Panc1 (cell line): ENCODE results near the gene PRRT1. TPM values are rescaled to one million over a fixed set of nuclear protein-coding genes. Genes with fewer than 3 reads are reported as not detected.

ENCODE experiments used
- ATAC-seq: fragments of 200-7000 bp; cut with Tn5 transposase; 2 replicates; pipeline ENCODE4 v1.9.1; 2020; ENCODE audit warnings: mild to moderate bottlenecking, moderate library complexity
- BruUV-seq: library from RNA; stranded (reverse); fragments of 400-500 nt; replicated peaks from 2 replicates; lab custom pipeline; 2021; lab: Mats Ljungman, UMichigan
- CTCF ChIA-PET: fragments of 300-600 bp; sonication (Branson Sonifier 250); formaldehyde crosslinking; loops from one replicate; lab custom pipeline; 2022; ENCODE audit warnings: antibody characterized with exemption; lab: Charles Lee
- POLR2A ChIA-PET: fragments of 300-600 bp; sonication (Branson Sonifier 250); formaldehyde crosslinking; loops from one replicate; lab custom pipeline; 2022; ENCODE audit warnings: antibody characterized with exemption; lab: Charles Lee
- DNase-seq: peaks from one replicate; pipeline ENCODE4 v3.0.0-alpha.2; 2010; ENCODE audit warnings: low read depth, low spot score
- H3K27ac ChIP-seq: 2 replicates; pipeline ENCODE4 v1.5.1; 2011; ENCODE audit warnings: mild to moderate bottlenecking, low read length, inconsistent platforms
- H3K27me3 ChIP-seq: fragments of 200-500 bp; sonication (Bioruptor generic); 2 replicates; pipeline ENCODE4 v1.6.0; 2014; ENCODE audit warnings: low read length, inconsistent platforms; ENCODE audit not compliant: control insufficient read depth, insufficient read depth
- H3K36me3 ChIP-seq: fragments of 200-500 bp; sonication (Bioruptor generic); 2 replicates; pipeline ENCODE4 v1.5.1; 2014; ENCODE audit warnings: inconsistent platforms, mild to moderate bottlenecking, low read length, moderate library complexity; ENCODE audit not compliant: control insufficient read depth, insufficient read depth
- H3K4me1 ChIP-seq: 2 replicates; pipeline ENCODE4 v1.5.1; 2011; ENCODE audit warnings: inconsistent platforms, mild to moderate bottlenecking, low read length, moderate library complexity; ENCODE audit not compliant: control insufficient read depth, insufficient read depth
- H3K4me3 ChIP-seq, 2 experiments: 2 replicates each; pipeline ENCODE4 v1.5.1; 2011 to 2012; ENCODE audit warnings: low read depth in 2 of 2, low read length in 2 of 2, mild to moderate bottlenecking in 2 of 2, inconsistent platforms in 1 of 2, moderate library complexity in 1 of 2
- H3K9me3 ChIP-seq: fragments of 200-500 bp; sonication (Bioruptor generic); 2 replicates; pipeline ENCODE4 v1.5.1; 2014; ENCODE audit warnings: low read depth, mild to moderate bottlenecking, inconsistent platforms, low read length, moderate library complexity; ENCODE audit not compliant: control insufficient read depth, insufficient read depth
- POLR2AphosphoS5 ChIP-seq: IDR thresholded peaks from 2 replicates; pipeline ENCODE4 v1.6.1; 2012; ENCODE audit warnings: mild to moderate bottlenecking, low read depth, low read length, moderate library complexity
- SIN3A ChIP-seq: IDR thresholded peaks from 2 replicates; pipeline ENCODE4 v1.6.1; 2012; ENCODE audit warnings: low read depth, mild to moderate bottlenecking, low read length, moderate library complexity, borderline replicate concordance; ENCODE audit not compliant: insufficient read depth
- TCF7L2 ChIP-seq: IDR thresholded peaks from 2 replicates; pipeline ENCODE4 v1.6.1; 2011; ENCODE audit warnings: mild to moderate bottlenecking, low read depth, low read length, inconsistent platforms
- in situ Hi-C: cut with HindIII; loops from 2 replicates; pipeline ENCODE4 v1.10.0; 2016; ENCODE audit warnings: low sequenced_read_pairs, low pct_unique_long_range_greater_than_20kb
- intact Hi-C: fragments of 100-400 bp; cut with micrococcal nuclease; formaldehyde crosslinking; loops from one replicate; pipeline ENCODE4 v1.10.0; 2022; ENCODE audit not compliant: unreplicated experiment
- total RNA-seq: library from RNA; stranded (reverse); gene quantifications from one replicate; pipeline ENCODE4 v1.2.1, GENCODE V29; 2021; ENCODE audit not compliant: unreplicated experiment
- TF ChIP-seq, protein P1 (sequence below): fragments of 450-650 bp; IDR thresholded peaks from 2 replicates; pipeline ENCODE4 v1.5.1; 2017; ENCODE audit warnings: mild to moderate bottlenecking
- TF ChIP-seq, protein P2 (sequence below), 2 experiments: IDR thresholded peaks; 2 replicates each; pipeline ENCODE4 v1.6.1; 2011 to 2012; ENCODE audit warnings: low read depth in 2 of 2, control low read depth in 1 of 2, low read length in 1 of 2, mild to moderate bottlenecking in 1 of 2, moderate library complexity in 1 of 2; ENCODE audit not compliant: insufficient read depth in 1 of 2

PRRT1 gene
- total RNA-seq, 1 experiment from 2014 or later, result 1.3 TPM

DNA sequence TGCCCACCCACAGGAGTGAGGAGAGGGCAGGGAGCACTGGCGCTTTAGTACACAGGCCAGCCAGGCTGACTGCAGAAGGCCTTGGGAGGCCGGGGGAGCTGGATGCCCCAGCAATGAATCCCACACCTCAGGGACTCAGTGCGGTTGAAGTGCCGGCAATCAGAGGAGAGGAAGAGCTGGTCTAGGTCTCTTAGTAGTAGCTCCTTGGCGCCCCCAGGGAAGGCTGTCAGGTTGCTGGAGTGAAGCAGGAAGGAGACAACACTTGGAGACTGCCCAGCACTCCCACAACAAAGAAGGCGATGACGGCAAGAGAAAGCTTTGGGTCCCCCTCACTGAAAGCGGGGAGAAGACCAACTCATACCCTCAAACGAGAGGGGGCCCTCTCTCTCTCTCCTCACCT, 34.3 kb downstream of the PRRT1 start:
- Histone ChIP-seq H3K36me3 (peaks cover 2% of the 10 kb centered on the region; the same call in 1 of the 2 replicates), H3K27ac (no peak overlapping the region), H3K4me3 (no peak overlapping the region), H3K4me1 (peaks cover 3% of the 10 kb centered on the region; the same call in 1 of the 2 replicates), H3K9me3 (no peaks in the 10 kb centered on the region), H3K27me3 (no peaks in the 10 kb centered on the region)
- ChIA-PET POLR2A (no interaction called here), CTCF (no interaction called here)
- no TSS peak for BruUV-seq
- intact Hi-C loops (loop anchor here (10.0 kb wide), 1 partner anchor 77 kb away; the partner anchor contains the start of genes GPSM3 and PBX2), in situ Hi-C loops (no loop called here)
- DNase-seq (no peak), ATAC-seq (no peak)
- TF ChIP-seq POLR2AphosphoS5, result no peak
- no peak for TF ChIP-seq SIN3A
- TF ChIP-seq, protein P1, sequence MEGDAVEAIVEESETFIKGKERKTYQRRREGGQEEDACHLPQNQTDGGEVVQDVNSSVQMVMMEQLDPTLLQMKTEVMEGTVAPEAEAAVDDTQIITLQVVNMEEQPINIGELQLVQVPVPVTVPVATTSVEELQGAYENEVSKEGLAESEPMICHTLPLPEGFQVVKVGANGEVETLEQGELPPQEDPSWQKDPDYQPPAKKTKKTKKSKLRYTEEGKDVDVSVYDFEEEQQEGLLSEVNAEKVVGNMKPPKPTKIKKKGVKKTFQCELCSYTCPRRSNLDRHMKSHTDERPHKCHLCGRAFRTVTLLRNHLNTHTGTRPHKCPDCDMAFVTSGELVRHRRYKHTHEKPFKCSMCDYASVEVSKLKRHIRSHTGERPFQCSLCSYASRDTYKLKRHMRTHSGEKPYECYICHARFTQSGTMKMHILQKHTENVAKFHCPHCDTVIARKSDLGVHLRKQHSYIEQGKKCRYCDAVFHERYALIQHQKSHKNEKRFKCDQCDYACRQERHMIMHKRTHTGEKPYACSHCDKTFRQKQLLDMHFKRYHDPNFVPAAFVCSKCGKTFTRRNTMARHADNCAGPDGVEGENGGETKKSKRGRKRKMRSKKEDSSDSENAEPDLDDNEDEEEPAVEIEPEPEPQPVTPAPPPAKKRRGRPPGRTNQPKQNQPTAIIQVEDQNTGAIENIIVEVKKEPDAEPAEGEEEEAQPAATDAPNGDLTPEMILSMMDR, result no peak

DNA sequence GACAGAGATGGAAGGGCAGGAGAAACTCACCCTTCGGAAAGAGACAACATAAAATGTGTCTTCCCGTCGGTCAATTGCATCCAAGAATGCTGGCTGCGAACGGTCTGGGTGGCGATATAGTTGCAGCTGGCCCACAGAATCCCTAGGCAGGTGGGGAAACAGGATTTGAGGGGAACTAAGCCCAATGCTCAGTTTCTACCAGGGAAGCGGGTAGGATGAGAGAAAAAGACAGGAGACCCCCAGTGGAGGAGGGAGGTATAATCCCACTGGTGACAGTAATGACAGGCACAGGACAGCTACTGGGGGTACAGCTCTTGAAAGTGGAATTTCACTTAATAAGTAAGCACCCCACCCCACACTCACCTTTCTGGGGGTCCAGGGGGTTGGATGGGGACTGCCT, 35.1 kb downstream of the PRRT1 start:
- Histone ChIP-seq H3K4me3 (no peak overlapping the region), H3K36me3 (peaks cover 2% of the 10 kb centered on the region; the same call in 1 of the 2 replicates), H3K27ac (no peak overlapping the region), H3K9me3 (no peaks in the 10 kb centered on the region), H3K4me1 (peaks cover 3% of the 10 kb centered on the region; the same call in 1 of the 2 replicates), H3K27me3 (no peaks in the 10 kb centered on the region)
- BruUV-seq, result no TSS peak
- no peak for ATAC-seq
- intact Hi-C loops, result loop anchor here (10.0 kb wide), 1 partner anchor 78 kb away; the partner anchor contains the start of genes GPSM3 and PBX2
- CTCF ChIA-PET, result interaction anchor here (0.5 kb wide), 1 partner anchor 45 kb away, joined by 10 read pairs; no protein-coding TSS in a partner anchor
- TF ChIP-seq, protein P1, result peak; percentile 66; the same call in 1 of the 2 replicates
- TF ChIP-seq POLR2AphosphoS5, result no peak
- TF ChIP-seq SIN3A, result no peak
- in situ Hi-C loops, result no loop called here
- no peak for DNase-seq
- POLR2A ChIA-PET, result no interaction called here

DNA sequence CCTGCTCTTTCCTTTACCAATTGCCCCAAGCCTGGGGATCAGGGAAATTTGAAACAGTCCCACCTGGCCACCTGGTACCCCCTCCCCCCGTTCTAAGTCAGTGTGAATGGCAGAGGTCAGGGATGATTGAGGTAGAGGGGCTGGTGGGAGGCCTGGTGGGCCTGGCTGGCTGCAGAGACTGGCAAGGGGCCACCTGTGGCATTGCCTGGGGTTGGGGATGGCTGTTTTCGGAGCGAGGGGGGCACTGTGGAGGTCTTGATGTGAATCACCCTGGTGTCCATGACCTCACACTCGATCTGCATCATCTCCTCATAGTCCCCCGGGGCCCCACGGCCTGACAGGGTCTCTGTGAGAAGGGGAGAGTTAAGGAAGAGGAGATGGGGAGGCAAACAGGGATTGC, 36.1 kb downstream of the PRRT1 start:
- Histone ChIP-seq H3K27me3 (no peaks in the 10 kb centered on the region), H3K4me3 (no peak overlapping the region), H3K9me3 (no peaks in the 10 kb centered on the region), H3K36me3 (peaks cover 2% of the 10 kb centered on the region; the same call in 1 of the 2 replicates), H3K4me1 (peaks cover 3% of the 10 kb centered on the region; the same call in 1 of the 2 replicates), H3K27ac (no peak overlapping the region)
- TSS peak; percentile 73 for BruUV-seq
- ChIA-PET POLR2A (no interaction called here), CTCF (no interaction called here)
- intact Hi-C loops, result loop anchor here (10.0 kb wide), 1 partner anchor 79 kb away; the partner anchor contains the start of genes GPSM3 and PBX2
- in situ Hi-C loops, result no loop called here
- ATAC-seq (no peak), DNase-seq (no peak)
- no peak for TF ChIP-seq SIN3A
- TF ChIP-seq, protein P2, sequence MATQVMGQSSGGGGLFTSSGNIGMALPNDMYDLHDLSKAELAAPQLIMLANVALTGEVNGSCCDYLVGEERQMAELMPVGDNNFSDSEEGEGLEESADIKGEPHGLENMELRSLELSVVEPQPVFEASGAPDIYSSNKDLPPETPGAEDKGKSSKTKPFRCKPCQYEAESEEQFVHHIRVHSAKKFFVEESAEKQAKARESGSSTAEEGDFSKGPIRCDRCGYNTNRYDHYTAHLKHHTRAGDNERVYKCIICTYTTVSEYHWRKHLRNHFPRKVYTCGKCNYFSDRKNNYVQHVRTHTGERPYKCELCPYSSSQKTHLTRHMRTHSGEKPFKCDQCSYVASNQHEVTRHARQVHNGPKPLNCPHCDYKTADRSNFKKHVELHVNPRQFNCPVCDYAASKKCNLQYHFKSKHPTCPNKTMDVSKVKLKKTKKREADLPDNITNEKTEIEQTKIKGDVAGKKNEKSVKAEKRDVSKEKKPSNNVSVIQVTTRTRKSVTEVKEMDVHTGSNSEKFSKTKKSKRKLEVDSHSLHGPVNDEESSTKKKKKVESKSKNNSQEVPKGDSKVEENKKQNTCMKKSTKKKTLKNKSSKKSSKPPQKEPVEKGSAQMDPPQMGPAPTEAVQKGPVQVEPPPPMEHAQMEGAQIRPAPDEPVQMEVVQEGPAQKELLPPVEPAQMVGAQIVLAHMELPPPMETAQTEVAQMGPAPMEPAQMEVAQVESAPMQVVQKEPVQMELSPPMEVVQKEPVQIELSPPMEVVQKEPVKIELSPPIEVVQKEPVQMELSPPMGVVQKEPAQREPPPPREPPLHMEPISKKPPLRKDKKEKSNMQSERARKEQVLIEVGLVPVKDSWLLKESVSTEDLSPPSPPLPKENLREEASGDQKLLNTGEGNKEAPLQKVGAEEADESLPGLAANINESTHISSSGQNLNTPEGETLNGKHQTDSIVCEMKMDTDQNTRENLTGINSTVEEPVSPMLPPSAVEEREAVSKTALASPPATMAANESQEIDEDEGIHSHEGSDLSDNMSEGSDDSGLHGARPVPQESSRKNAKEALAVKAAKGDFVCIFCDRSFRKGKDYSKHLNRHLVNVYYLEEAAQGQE (IDR thresholded peaks at IDR 0.05; ENCODE audit: insufficient read depth in 1 of 2, low read depth in 2 of 2, low read length in 1 of 2), result no peak
- TF ChIP-seq, protein P1, result no peak
- TF ChIP-seq TCF7L2, result no peak
- no peak for TF ChIP-seq POLR2AphosphoS5
